Measurements from ENCODE around the gene ZNF146. TPM values are rescaled to one million over a fixed set of nuclear protein-coding genes. Genes with fewer than 3 reads are reported as not detected.

ZNF146 gene
- total RNA-seq, 1 donor from 2014 or later = 110 TPM

GRCh38 chr19:36244066-36244465 lies 29.2 kb downstream of the ZNF146 start:
- TF ChIP-seq, protein P1, sequence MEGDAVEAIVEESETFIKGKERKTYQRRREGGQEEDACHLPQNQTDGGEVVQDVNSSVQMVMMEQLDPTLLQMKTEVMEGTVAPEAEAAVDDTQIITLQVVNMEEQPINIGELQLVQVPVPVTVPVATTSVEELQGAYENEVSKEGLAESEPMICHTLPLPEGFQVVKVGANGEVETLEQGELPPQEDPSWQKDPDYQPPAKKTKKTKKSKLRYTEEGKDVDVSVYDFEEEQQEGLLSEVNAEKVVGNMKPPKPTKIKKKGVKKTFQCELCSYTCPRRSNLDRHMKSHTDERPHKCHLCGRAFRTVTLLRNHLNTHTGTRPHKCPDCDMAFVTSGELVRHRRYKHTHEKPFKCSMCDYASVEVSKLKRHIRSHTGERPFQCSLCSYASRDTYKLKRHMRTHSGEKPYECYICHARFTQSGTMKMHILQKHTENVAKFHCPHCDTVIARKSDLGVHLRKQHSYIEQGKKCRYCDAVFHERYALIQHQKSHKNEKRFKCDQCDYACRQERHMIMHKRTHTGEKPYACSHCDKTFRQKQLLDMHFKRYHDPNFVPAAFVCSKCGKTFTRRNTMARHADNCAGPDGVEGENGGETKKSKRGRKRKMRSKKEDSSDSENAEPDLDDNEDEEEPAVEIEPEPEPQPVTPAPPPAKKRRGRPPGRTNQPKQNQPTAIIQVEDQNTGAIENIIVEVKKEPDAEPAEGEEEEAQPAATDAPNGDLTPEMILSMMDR (conservative IDR thresholded peaks at IDR 0.05) = no peak
- no peaks in the 10 kb centered on the region for H3K9me3 Mint-ChIP-seq
- H3K36me3 Mint-ChIP-seq = peaks cover 14% of the 10 kb centered on the region
- H3K27me3 Mint-ChIP-seq = peaks cover 22% of the 10 kb centered on the region
- peaks cover 3% of the 10 kb centered on the region for H3K4me1 Mint-ChIP-seq (ENCODE audit: unreplicated experiment)
- H3K27ac Mint-ChIP-seq = no peak overlapping the region
- no peak overlapping the region for H3K4me3 Mint-ChIP-seq
- no peak for DNase-seq (ENCODE audit: extremely low spot score, unreplicated experiment)

GRCh38 chr19:36245210-36246005 lies 30.5 kb downstream of the ZNF146 start:
- no peak overlapping the region for H3K27ac Mint-ChIP-seq
- no peaks in the 10 kb centered on the region for H3K9me3 Mint-ChIP-seq
- TF ChIP-seq, protein P1 (conservative IDR thresholded peaks at IDR 0.05) = peak; percentile 32
- peaks cover 3% of the 10 kb centered on the region for H3K4me1 Mint-ChIP-seq (ENCODE audit: unreplicated experiment)
- H3K4me3 Mint-ChIP-seq = peak overlapping the region; percentile 84
- H3K27me3 Mint-ChIP-seq = peaks cover 22% of the 10 kb centered on the region
- peaks cover 3% of the 10 kb centered on the region for H3K36me3 Mint-ChIP-seq
- no peak for DNase-seq (ENCODE audit: extremely low spot score, unreplicated experiment)

GRCh38 chr19:36246006-36246481 lies 31.1 kb downstream of the ZNF146 start:
- H3K27me3 Mint-ChIP-seq = peaks cover 22% of the 10 kb centered on the region
- TF ChIP-seq, protein P1 (conservative IDR thresholded peaks at IDR 0.05) = no peak
- peak overlapping the region; percentile 84 for H3K27ac Mint-ChIP-seq
- H3K4me3 Mint-ChIP-seq = peak overlapping the region; percentile 90
- no peaks in the 10 kb centered on the region for H3K9me3 Mint-ChIP-seq
- peaks cover 3% of the 10 kb centered on the region for H3K4me1 Mint-ChIP-seq (ENCODE audit: unreplicated experiment)
- peak; percentile 50 for DNase-seq (ENCODE audit: extremely low spot score, unreplicated experiment)
- peaks cover 3% of the 10 kb centered on the region for H3K36me3 Mint-ChIP-seq

DNA sequence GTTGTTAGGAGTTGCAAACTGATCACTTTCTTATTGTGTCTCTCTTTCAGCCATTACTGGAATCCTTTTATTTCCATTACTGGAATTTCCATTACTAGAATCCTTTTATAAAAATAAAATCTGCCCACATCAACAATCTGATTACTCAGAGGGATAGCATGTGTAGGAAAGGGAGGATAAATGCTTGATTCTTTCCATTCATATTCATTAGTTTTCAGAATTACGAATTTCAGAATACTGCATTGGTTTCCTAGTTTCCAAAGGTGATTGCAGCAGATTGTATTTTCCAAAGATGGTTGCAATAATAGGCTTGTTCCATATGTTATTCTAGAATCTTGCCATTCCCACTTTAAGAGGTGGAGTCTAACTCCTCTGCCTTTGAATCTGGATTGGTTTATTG lies 37.1 kb downstream of the ZNF146 start:
- TF ChIP-seq, protein P1 (conservative IDR thresholded peaks at IDR 0.05) = no peak
- Mint-ChIP-seq H3K4me3 (no peak overlapping the region), H3K27ac (no peak overlapping the region), H3K9me3 (no peaks in the 10 kb centered on the region), H3K36me3 (peaks cover 9% of the 10 kb centered on the region), H3K27me3 (no peaks in the 10 kb centered on the region), H3K4me1 (ENCODE audit: unreplicated experiment) (no peaks in the 10 kb centered on the region)
- no peak for DNase-seq (ENCODE audit: extremely low spot score, unreplicated experiment)

DNA sequence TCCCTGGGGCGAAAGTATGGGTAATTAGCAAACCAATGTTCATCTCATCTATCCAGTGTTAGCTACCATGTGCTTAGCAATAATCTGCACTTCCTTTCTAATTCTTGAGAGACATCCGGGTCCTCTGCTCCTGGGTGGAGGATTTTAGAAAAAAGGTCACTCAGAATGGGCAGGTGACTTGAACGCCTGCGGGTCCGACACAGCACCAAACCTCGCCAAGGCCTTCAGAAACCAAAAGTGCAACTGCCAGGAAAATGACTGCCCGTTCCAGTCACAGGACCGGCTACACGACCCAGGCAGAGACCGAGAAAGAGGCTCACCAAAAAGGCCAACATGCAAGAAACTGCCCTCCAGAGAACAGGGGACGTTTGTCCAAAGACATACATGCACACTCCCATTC lies 39.9 kb downstream of the ZNF146 start:
- TF ChIP-seq, protein P1 (conservative IDR thresholded peaks at IDR 0.05) = no peak
- Mint-ChIP-seq H3K27ac (no peak overlapping the region), H3K27me3 (no peaks in the 10 kb centered on the region), H3K4me3 (no peak overlapping the region), H3K4me1 (ENCODE audit: unreplicated experiment) (no peaks in the 10 kb centered on the region), H3K36me3 (peaks cover 9% of the 10 kb centered on the region), H3K9me3 (no peaks in the 10 kb centered on the region)
- DNase-seq (ENCODE audit: extremely low spot score, unreplicated experiment) = peak; percentile 52

Data from type B pancreatic cell (in vitro differentiated cells).